Measurements from ENCODE around the gene DNAJB14. TPM values are rescaled to one million over a fixed set of nuclear protein-coding genes. Genes with fewer than 3 reads are reported as not detected.

Gene DNAJB14
- total RNA-seq, 1 experiment from 2014 or later: 41.0 TPM

DNA sequence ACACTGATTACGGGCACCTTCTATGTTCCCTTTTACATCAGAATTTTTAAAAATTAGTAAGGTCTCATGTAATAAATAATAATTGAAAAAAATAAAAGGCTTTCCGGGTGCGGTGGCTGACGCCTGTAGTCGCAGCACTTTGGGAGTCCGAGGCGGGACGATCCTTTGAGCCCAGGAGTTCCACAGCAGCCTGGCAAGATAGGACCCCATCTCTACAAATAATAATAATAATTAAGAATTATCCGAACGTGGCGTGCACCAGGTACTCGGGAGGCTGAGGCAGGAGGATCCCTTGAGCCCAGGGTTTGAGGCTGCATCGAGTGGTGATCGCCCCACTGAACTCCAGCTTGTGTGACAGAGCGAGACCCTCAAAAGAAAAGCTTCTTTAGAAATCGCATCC is 51.4 kb downstream of the DNAJB14 start:
- H2AFZ ChIP-seq (ENCODE audit: low read length): no peak overlapping the region
- no peak overlapping the region for H2BK5ac ChIP-seq (ENCODE audit: insufficient read length, low read length)
- H3K18ac ChIP-seq (ENCODE audit: insufficient read length, low read depth, low read length): no peak overlapping the region
- H2BK12ac ChIP-seq (ENCODE audit: insufficient read length, low read depth, low read length): no peak overlapping the region
- DNase-seq: no peak
- no peak overlapping the region for H2AK5ac ChIP-seq (ENCODE audit: insufficient read length, low read length)
- no peak overlapping the region for H2BK20ac ChIP-seq (ENCODE audit: low read depth, low read length, poor library complexity, severe bottlenecking)
- no peaks in the 10 kb centered on the region for H3K9me3 Mint-ChIP-seq
- TF ChIP-seq CTCF (conservative IDR thresholded peaks at IDR 0.05): no peak
- H3K4me3 Mint-ChIP-seq: peak overlapping the region; percentile 86 to 97
- H3K14ac ChIP-seq (ENCODE audit: insufficient read depth, low read length): no peak overlapping the region
- WGBS (ENCODE audit: extremely low coverage, insufficient read length, low lambda C conversion rate): no CpG with 5 or more reads among the region's 16 CpGs
- no peak overlapping the region for H4K91ac ChIP-seq (ENCODE audit: insufficient read length, low read depth, low read length)
- H3K27ac Mint-ChIP-seq: peak overlapping the region in 2 of 3 experiments; percentile 92 to 93; a peak in 3 of 7 replicates
- H3K36me3 Mint-ChIP-seq (ENCODE audit: insufficient read depth in 1 of 3, low read depth in 3 of 3): peaks cover 0 to 3% (median 0%) of the 10 kb centered on the region in 3 experiments; a peak in 1 of 7 replicates
- H3K4me1 Mint-ChIP-seq: peaks cover 8% of the 10 kb centered on the region in 2 experiments
- H3K79me1 ChIP-seq (ENCODE audit: insufficient read depth, low read depth, low read length, poor library complexity, severe bottlenecking): no peaks in the 10 kb centered on the region
- H3K9me3 ChIP-seq (ENCODE audit: control insufficient read depth, low read depth, low read length): no peaks in the 10 kb centered on the region
- no peaks in the 10 kb centered on the region for H3K4me1 ChIP-seq (ENCODE audit: insufficient read depth, low read length)
- H2BK120ac ChIP-seq (ENCODE audit: low read depth, low read length, poor library complexity, severe bottlenecking): no peak overlapping the region
- no peak overlapping the region for H3K56ac ChIP-seq (ENCODE audit: insufficient read length, low read depth, low read length)
- H2BK15ac ChIP-seq (ENCODE audit: low read depth, low read length): no peak overlapping the region
- peaks cover 12% of the 10 kb centered on the region for H3K23me2 ChIP-seq (ENCODE audit: insufficient read length, low read depth, low read length, poor library complexity, severe bottlenecking)
- H3K4ac ChIP-seq (ENCODE audit: low read depth, low read length): no peak overlapping the region
- no peak overlapping the region for H3K23ac ChIP-seq (ENCODE audit: insufficient read length, low read depth, low read length)
- H3K4me2 ChIP-seq (ENCODE audit: insufficient read depth, insufficient read length, low read length): peak overlapping the region; percentile 76
- no peak overlapping the region for H4K8ac ChIP-seq (replicated peaks; ENCODE audit: insufficient read length, low read depth, low read length)
- H4K5ac ChIP-seq (ENCODE audit: insufficient read length, low read depth, low read length): no peak overlapping the region
- H3K27me3 ChIP-seq (ENCODE audit: insufficient read depth, low read length): no peaks in the 10 kb centered on the region
- 0 out of 2 replicates have a peak, but pooled peaks cover 1% of the 10 kb centered on the region for H3K79me2 ChIP-seq (ENCODE audit: insufficient read depth, low read length)
- H4K20me1 ChIP-seq (ENCODE audit: control insufficient read depth, insufficient read depth, insufficient read length): no peaks in the 10 kb centered on the region
- no peak overlapping the region for H3K27ac ChIP-seq (ENCODE audit: insufficient read length, low read depth, low read length)
- no peaks in the 10 kb centered on the region for H3K27me3 Mint-ChIP-seq (ENCODE audit: low read depth)
- H3T11ph ChIP-seq (ENCODE audit: low read length): no peak overlapping the region
- H3K9ac ChIP-seq (ENCODE audit: extremely low read depth, insufficient read length, low read length): no peak overlapping the region
